ENCODE data around the gene SPAG4. TPM values are rescaled to one million over a fixed set of nuclear protein-coding genes. Genes with fewer than 3 reads are reported as not detected.

The SPAG4 gene
- total RNA-seq, 1 donor: 2.2 TPM

- no peak for TF ChIP-seq CTCF (IDR thresholded peaks at IDR 0.05; ENCODE audit: insufficient read depth, low read length)
- H3K4me3 ChIP-seq (ENCODE audit: low read depth, low read length): no peak overlapping the region
- DNase-seq (ENCODE audit: low read depth): no peak
Observed at GRCh38 chr20:35578469-35578868, 37.2 kb upstream of the SPAG4 start.

GRCh38 chr20:35579196-35579595, 36.4 kb upstream of the SPAG4 start:
- H3K4me3 ChIP-seq (ENCODE audit: low read depth, low read length): no peak overlapping the region
- no peak for TF ChIP-seq CTCF (IDR thresholded peaks at IDR 0.05; ENCODE audit: insufficient read depth, low read length)
- no peak for DNase-seq (ENCODE audit: low read depth)

DNA sequence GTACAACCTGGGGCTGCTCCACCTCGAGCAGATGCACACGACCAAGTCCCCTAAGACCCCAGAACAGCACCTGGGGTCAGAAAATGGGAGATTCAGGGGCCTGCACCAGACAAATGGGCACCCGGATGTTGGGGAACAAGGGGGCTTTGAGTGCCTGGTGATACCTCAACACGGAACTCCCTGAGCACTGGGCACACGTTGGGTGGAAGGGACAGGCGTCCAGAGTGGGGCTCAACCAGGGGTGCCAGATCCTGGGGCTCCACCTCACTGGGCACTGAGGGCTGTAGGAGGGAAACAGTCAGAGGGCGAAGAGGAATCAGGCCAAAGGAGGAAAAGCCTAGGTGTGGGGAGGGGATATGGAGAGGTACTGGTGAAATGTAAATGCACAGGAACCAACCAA, 33.5 kb upstream of the SPAG4 start:
- no peak for TF ChIP-seq CTCF (IDR thresholded peaks at IDR 0.05; ENCODE audit: insufficient read depth, low read length)
- H3K4me3 ChIP-seq (ENCODE audit: low read depth, low read length): no peak overlapping the region
- DNase-seq (ENCODE audit: low read depth): no peak

DNA sequence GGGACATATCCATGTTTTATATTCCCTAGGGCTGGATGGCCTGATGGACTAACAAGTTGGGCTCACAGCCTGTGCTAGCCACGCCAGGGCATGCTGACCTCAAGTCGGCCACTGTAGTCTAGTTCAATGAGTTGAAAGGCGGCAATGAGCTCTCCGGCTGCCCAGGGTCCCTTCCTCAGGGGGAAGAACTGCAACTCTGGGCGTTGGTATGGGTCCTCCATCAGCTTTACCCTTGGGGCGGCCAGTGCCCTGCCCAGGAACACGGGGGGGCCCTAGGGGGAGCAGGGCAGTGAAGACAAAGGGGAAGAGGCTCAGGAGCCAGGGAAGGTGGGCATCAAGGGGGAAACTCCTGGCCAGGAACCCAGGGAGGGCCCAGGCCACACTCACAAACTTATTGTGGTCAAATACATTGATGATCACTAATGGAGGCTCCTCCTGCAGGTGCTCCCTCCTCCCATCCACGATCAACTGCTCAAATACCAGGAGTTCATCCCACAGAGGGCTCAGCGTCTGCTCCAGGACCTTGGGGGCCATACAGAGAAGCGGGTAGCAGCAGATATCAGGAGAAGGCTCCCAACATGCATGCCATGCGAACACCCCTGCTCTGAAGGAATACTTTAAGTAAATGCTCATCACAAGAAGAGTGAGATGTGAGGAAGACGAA, 32.8 kb upstream of the SPAG4 start:
- no peak for TF ChIP-seq CTCF (IDR thresholded peaks at IDR 0.05; ENCODE audit: insufficient read depth, low read length)
- no peak for DNase-seq (ENCODE audit: low read depth)
- no peak overlapping the region for H3K4me3 ChIP-seq (ENCODE audit: low read depth, low read length)

DNA sequence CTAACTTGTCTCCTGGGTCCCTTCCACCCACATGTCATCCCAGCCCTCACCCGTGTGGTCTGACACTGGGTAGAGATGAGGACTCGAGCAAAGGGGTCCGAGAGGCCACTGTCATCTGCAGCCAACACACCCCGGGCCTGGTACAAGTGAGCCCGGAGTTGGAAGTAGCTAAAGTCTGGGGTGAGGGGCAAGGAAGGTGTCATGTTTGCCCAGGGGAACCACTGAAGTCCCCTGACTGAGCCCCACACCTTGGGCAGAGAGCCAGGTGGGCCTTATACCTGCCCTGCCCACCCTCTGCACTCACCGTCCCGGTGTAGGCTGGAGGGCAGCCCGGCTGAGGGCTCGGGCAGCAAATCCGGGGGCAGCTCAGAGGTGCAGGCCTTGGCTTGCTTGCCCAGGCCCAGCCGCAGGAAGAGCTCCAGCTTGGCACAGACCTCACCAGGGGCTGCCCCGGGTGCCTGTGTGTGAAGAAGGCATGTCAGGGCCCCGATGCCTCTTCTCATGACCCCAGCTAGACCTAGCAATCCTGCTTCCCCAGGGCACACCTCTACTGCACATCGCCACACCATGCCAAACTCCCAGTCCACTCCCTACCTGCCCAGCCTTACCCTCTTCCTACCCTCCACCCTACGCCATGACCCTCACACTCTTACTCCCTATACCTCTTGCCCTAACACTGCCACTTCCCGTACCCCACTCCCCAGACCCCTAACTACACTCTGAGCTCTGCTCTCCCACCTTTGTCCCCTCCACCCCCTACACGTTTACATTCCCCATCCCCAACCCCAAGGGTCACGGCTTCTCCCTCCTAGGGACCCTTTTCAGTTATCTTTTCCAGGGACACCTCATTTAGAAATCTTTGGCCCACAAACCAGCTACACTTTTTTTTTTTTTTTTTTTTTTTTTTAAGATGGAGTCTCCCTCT, 31.7 kb upstream of the SPAG4 start:
- H3K4me3 ChIP-seq (ENCODE audit: low read depth, low read length): no peak overlapping the region
- TF ChIP-seq CTCF (IDR thresholded peaks at IDR 0.05; ENCODE audit: insufficient read depth, low read length): no peak
- DNase-seq (ENCODE audit: low read depth): no peak

- no peak overlapping the region for H3K4me3 ChIP-seq (ENCODE audit: low read depth, low read length)
- DNase-seq (ENCODE audit: low read depth): no peak
- no peak for TF ChIP-seq CTCF (IDR thresholded peaks at IDR 0.05; ENCODE audit: insufficient read depth, low read length)
Observed at GRCh38 chr20:35586751-35587425, 28.7 kb upstream of the SPAG4 start.
